Measurements from ENCODE around the gene TRIP13.

- TF ChIP-seq SMC3 (conservative IDR thresholded peaks at IDR 0.05; ENCODE audit: poor library complexity): no peak
- TF ChIP-seq POLR2AphosphoS5 (IDR thresholded peaks at IDR 0.05): no peak
- no peak for TF ChIP-seq EZH2 (IDR thresholded peaks at IDR 0.05; ENCODE audit: borderline replicate concordance, insufficient read depth, low read length, poor library complexity, severe bottlenecking)
- no peak for TF ChIP-seq REST (IDR thresholded peaks at IDR 0.05; ENCODE audit: borderline replicate concordance)
- TF ChIP-seq CTCF (IDR thresholded peaks at IDR 0.05; ENCODE audit: poor library complexity, severe bottlenecking): no peak
- no peak for TF ChIP-seq EP300 (conservative IDR thresholded peaks at IDR 0.05; ENCODE audit: poor library complexity, severe bottlenecking)
Observed at GRCh38 chr5:955886-956761, 63.4 kb downstream of the TRIP13 start.
